Smooth muscle cell (in vitro differentiated cells): ENCODE measurements around the gene JUNB. TPM values are rescaled to one million over a fixed set of nuclear protein-coding genes. Genes with fewer than 3 reads are reported as not detected.

Experiments
- DNase-seq: peaks from one replicate; lab custom pipeline; 2025; ENCODE audit not compliant: unreplicated experiment; lab: John Stamatoyannopoulos, UW
- H2AFZ ChIP-seq: fragments of 200-600 bp; sonication (generic); 2 replicates; pipeline ENCODE4 v1.6.0; 2016; ENCODE audit warnings: antibody characterized with exemption, low read depth, mild to moderate bottlenecking
- H3F3A ChIP-seq: fragments of 200-600 bp; sonication (generic); 2 replicates; pipeline ENCODE4 v1.6.0; 2017; ENCODE audit warnings: antibody characterized with exemption, low read depth
- H3K27ac ChIP-seq: fragments of 200-600 bp; sonication (generic); 2 replicates; pipeline ENCODE4 v1.5.1; 2016; ENCODE audit warnings: low read depth, mild to moderate bottlenecking
- H3K27me3 ChIP-seq: fragments of 200-600 bp; sonication (generic); 2 replicates; pipeline ENCODE4 v1.6.1; 2016; ENCODE audit warnings: low read depth, mild to moderate bottlenecking
- H3K36me3 ChIP-seq: fragments of 200-600 bp; sonication (generic); 2 replicates; pipeline ENCODE4 v1.5.1; 2016; ENCODE audit warnings: low read depth
- H3K4me1 ChIP-seq: fragments of 200-600 bp; sonication (generic); 2 replicates; pipeline ENCODE4 v1.5.1; 2016; ENCODE audit warnings: low read depth
- H3K4me2 ChIP-seq: fragments of 200-600 bp; sonication (generic); 2 replicates; pipeline ENCODE4 v1.6.0; 2016; ENCODE audit warnings: mild to moderate bottlenecking
- H3K4me3 ChIP-seq: fragments of 200-600 bp; sonication (generic); 2 replicates; pipeline ENCODE4 v1.5.1; 2016; ENCODE audit warnings: mild to moderate bottlenecking
- H3K79me2 ChIP-seq: fragments of 200-600 bp; sonication (generic); 2 replicates; pipeline ENCODE4 v1.6.0; 2016; ENCODE audit warnings: low read depth, mild to moderate bottlenecking
- H3K9ac ChIP-seq: fragments of 200-600 bp; sonication (generic); 2 replicates; pipeline ENCODE4 v1.6.0; 2016; ENCODE audit warnings: low read depth
- H3K9me3 ChIP-seq: fragments of 200-600 bp; sonication (generic); replicated peaks from 2 replicates; pipeline ENCODE4 v1.5.1; 2016; ENCODE audit warnings: low read depth
- H4K20me1 ChIP-seq: fragments of 200-600 bp; sonication (generic); 2 replicates; pipeline ENCODE4 v1.6.0; 2016; ENCODE audit warnings: low read depth
- WGBS: methylation state at CpG from one replicate; pipeline ENCODE4 v1.1.7; 2016; ENCODE audit warnings: low lambda C conversion rate; 5-methylcytosine and 5-hydroxymethylcytosine counted together
- polyA plus RNA-seq: library from polyadenylated mRNA; unstranded; fragments of >200 nt; fragmentation: Nextera tagmentation; extraction: Ambion mirVana; gene quantifications from 2 replicates; pipeline ENCODE4 v1.2.1, GENCODE V29; 2016
- total RNA-seq: library from RNA; depleted of rRNA; stranded (reverse); fragments of >200 nt; gene quantifications from 2 replicates; pipeline ENCODE4 v1.2.3, GENCODE V29; 2014
- TF ChIP-seq, protein P1 (sequence below): fragments of 200-600 bp; sonication (generic); IDR thresholded peaks from 2 replicates; pipeline ENCODE4 v1.5.1; 2017; ENCODE audit warnings: borderline replicate concordance, mild to moderate bottlenecking, antibody characterized with exemption; ENCODE audit not compliant: insufficient read depth, poor library complexity, severe bottlenecking

The JUNB gene
- total and polyA plus RNA-seq, 2 experiments from 2014 or later, result 687 to 1,575 TPM

DNA sequence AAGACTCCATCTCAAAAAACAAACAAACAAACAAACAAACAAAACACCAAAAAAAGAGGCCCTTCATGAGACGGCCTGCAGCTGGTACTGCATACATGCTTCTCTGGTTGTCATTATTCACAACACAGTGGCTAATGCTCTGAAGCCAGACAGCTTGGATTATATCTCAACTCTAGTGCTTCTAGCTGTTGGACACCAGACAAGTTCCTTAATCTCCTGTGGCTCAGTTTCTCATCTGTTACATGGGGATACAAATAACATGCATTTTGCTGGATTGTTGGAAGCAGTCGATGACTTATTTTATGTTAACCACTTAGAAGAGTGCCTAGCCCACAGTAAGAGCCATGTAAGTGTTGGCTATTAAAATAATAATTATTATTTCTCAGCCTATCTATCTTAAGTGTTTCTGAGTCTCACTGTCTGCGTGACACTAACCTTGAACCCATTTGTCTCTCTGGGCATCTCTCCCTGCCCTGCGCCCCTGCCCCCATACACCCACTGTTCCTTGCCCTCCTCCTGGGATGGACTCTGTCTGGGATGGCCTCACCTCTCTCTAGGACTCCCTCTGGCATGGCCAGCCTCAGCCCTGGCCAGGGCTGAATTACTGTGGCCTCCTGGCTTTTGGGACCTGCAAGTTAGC is 3.1 kb upstream of the JUNB start:
- 33% methylated on average over 4 of the region's 4 CpGs for WGBS
- Histone ChIP-seq H3K9me3 (no peaks in the 10 kb centered on the region), H3K27ac (peak overlapping the region; percentile 96), H3K36me3 (no peaks in the 10 kb centered on the region), H4K20me1 (peaks cover 18% of the 10 kb centered on the region), H3K9ac (peak overlapping the region; percentile 86), H3K4me1 (peaks cover 35% of the 10 kb centered on the region), H3K79me2 (peaks cover 18% of the 10 kb centered on the region), H3K27me3 (no peaks in the 10 kb centered on the region), H3K4me3 (peak overlapping the region; percentile 98), H3K4me2 (peak overlapping the region; percentile 89), H2AFZ (no peak overlapping the region), H3F3A (peaks cover 61% of the 10 kb centered on the region)
- TF ChIP-seq, protein P1, sequence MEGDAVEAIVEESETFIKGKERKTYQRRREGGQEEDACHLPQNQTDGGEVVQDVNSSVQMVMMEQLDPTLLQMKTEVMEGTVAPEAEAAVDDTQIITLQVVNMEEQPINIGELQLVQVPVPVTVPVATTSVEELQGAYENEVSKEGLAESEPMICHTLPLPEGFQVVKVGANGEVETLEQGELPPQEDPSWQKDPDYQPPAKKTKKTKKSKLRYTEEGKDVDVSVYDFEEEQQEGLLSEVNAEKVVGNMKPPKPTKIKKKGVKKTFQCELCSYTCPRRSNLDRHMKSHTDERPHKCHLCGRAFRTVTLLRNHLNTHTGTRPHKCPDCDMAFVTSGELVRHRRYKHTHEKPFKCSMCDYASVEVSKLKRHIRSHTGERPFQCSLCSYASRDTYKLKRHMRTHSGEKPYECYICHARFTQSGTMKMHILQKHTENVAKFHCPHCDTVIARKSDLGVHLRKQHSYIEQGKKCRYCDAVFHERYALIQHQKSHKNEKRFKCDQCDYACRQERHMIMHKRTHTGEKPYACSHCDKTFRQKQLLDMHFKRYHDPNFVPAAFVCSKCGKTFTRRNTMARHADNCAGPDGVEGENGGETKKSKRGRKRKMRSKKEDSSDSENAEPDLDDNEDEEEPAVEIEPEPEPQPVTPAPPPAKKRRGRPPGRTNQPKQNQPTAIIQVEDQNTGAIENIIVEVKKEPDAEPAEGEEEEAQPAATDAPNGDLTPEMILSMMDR, result no peak
- DNase-seq, result no peak

GRCh38 chr19:12788682-12789097 is 2.6 kb upstream of the JUNB start:
- H3K4me2 ChIP-seq, result peak overlapping the region; percentile 89
- peak overlapping the region; percentile 96 for H3K27ac ChIP-seq
- H2AFZ ChIP-seq, result no peak overlapping the region
- peaks cover 55% of the 10 kb centered on the region for H3F3A ChIP-seq
- H3K9me3 ChIP-seq, result no peaks in the 10 kb centered on the region
- peaks cover 30% of the 10 kb centered on the region for H3K4me1 ChIP-seq
- H3K9ac ChIP-seq, result peak overlapping the region; percentile 86
- H3K4me3 ChIP-seq, result peak overlapping the region; percentile 98
- H3K79me2 ChIP-seq, result peaks cover 20% of the 10 kb centered on the region
- TF ChIP-seq, protein P1, result no peak
- H3K36me3 ChIP-seq, result no peaks in the 10 kb centered on the region
- H4K20me1 ChIP-seq, result peaks cover 20% of the 10 kb centered on the region
- peak; percentile 60 for DNase-seq
- no peaks in the 10 kb centered on the region for H3K27me3 ChIP-seq
- 5% methylated on average over 5 of the region's 12 CpGs for WGBS

DNA sequence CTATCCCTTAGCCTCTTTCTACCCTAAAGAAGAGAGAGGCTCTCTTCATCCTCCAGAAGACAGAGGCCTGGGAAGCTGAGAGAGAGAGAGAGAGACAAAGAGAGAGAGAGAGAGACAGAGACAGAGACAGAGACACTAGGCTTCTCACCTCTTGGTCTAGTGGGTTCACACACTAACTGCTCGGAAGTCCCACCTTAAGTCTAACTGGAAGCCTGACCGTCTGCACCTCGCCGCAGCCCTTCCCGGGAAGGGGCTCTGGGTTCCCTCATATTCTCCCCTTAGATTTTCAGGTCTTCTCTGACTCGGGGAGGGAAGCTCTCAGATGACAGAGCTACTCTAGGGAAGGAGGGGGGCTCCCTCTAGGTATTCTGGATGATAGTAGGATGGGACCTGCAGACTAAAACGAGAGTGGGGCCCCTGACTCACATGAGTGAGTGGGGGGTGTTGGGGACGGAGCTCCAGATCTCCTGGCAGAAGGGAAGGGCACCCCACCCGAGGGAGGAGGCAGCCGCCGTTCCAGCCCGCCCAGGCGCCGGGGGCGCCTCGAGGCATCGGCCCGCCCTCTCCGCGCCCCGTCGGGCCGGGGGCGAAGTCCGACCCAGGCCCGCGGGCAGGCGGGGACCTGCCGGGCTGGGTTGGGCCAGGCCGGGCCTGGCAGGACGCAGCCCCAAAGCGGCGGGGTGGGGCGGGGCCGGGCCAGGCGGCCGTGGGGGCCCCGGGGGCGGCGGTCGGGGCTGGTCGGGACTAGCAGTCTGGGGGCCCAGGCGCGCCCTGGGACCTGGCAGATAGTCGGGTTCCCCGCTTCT is 2.0 kb upstream of the JUNB start:
- Histone ChIP-seq H3K4me3 (peak overlapping the region; percentile 98), H3K79me2 (peaks cover 20% of the 10 kb centered on the region), H2AFZ (no peak overlapping the region), H3K27me3 (no peaks in the 10 kb centered on the region), H3K9me3 (no peaks in the 10 kb centered on the region), H3K4me1 (peaks cover 25% of the 10 kb centered on the region), H3K36me3 (no peaks in the 10 kb centered on the region), H3F3A (peaks cover 49% of the 10 kb centered on the region), H3K9ac (peak overlapping the region; percentile 86), H3K4me2 (peak overlapping the region; percentile 89), H4K20me1 (peaks cover 24% of the 10 kb centered on the region), H3K27ac (peak overlapping the region; percentile 96)
- 5% methylated on average over 25 of the region's 46 CpGs for WGBS
- TF ChIP-seq, protein P1, result no peak
- DNase-seq, result no peak
